Measurements from ENCODE around the gene PLXNA4.

Gene PLXNA4

DNA sequence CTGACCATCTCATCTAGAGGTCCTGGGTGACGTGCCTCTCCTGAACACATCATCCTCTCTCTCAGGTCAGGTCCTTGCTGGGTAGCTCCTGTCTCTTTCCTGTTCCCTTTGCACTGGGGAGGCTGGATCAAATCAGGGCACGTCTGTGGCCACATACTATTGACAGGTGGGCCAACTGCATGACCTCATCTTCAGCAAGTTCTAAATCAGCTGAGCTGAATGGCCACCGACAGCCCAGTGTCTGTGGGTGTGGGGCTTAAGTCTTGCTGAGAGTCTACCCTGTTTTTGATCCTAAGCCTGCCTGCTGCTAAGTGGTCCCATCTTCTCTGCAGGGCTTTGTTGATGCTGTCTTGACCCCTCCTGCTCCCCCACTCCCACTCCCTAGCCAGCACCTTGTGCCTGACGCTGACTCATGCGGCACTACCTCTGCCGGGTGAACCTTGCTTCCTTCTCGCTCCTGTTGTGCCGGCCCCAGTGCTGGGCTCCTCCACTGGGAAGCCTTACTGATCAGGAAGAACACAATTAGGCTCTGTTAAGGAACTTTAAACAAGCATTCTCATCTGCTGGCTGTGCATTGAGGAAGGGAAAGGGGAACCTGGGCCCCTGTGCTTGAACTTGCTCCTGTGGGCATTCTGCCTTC lies 440.4 kb downstream of the PLXNA4 start:
- Mint-ChIP-seq H3K4me1 (ENCODE audit: low read depth) (no peaks in the 10 kb centered on the region), H3K27me3 (no peaks in the 10 kb centered on the region), H3K36me3 (ENCODE audit: low read depth) (no peaks in the 10 kb centered on the region), H3K27ac (no peak overlapping the region), H3K9me3 (no peaks in the 10 kb centered on the region), H3K4me3 (no peak overlapping the region)

DNA sequence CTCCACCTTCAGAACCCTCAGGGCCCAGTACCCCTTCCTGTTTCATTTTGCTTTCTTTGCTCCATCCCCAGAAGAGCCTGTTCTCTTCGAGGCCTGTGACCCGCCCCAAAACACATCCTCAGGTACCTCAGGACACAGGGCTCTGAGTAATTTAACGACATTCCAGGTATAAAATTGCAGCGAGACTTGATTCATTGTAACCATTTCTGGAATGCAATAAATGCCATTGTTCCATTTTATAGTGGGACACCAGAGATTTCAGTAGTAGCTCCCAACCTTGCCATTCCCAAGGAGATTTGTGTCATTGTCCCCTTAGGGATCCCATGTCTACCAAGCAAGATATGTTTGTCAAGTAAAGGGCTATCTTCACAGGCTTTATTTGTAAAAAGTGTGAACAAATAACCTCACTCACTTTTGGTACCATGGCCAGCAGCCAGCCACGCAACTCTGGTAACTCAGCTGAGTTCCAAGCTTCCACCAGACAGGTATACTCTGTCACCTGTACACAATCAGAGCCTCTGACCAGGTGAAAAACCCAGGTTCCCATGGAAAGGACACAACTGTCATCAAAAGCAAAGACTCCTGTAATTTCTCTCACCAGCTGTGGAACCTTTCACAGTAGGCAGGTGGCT lies 441.3 kb downstream of the PLXNA4 start:
- Mint-ChIP-seq H3K4me3 (no peak overlapping the region), H3K36me3 (ENCODE audit: low read depth) (no peaks in the 10 kb centered on the region), H3K27me3 (no peaks in the 10 kb centered on the region), H3K27ac (no peak overlapping the region), H3K4me1 (ENCODE audit: low read depth) (no peaks in the 10 kb centered on the region), H3K9me3 (no peaks in the 10 kb centered on the region)

DNA sequence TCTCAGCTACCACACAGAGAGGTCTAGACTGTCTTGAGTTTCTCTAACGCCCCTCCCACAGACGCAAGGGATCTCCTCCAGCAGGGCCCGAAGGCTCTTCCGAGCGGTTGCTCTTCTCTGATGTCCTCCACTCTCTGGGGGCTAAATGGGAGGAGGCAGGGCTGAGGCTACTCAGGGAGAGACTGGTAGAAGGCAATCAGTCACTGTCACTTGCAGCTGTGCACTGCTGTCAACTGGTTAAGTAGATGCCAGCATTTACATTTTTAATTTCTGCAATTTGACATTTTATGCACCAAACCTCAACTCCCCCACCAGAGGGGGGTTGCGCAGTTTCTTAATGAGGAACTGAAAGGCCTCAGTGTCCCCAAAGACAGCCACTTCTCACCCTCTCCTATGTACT lies 442.8 kb downstream of the PLXNA4 start:
- Mint-ChIP-seq H3K4me1 (ENCODE audit: low read depth) (no peaks in the 10 kb centered on the region), H3K36me3 (ENCODE audit: low read depth) (no peaks in the 10 kb centered on the region), H3K9me3 (no peaks in the 10 kb centered on the region), H3K27me3 (no peaks in the 10 kb centered on the region), H3K27ac (no peak overlapping the region), H3K4me3 (no peak overlapping the region)

DNA sequence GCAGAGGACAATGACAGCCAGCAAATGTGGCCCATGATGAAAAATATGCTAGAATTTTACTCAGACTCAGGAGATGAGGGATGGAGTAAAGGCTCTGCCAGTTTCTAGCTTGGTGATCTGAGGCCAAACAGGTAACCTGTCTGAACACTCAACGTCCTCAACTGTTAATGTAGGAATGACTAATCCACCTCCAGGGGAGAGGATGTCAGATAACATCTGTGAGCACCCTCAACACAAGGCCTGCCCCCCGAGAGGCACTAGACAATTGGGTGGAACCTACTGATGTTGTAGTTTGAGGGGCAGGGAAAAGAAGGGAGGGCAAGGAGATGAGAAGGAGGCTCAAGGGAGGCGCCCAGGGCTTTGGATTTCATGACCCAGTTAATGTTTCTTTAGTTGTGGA lies 445.1 kb downstream of the PLXNA4 start:
- Mint-ChIP-seq H3K27me3 (no peaks in the 10 kb centered on the region), H3K36me3 (ENCODE audit: low read depth) (no peaks in the 10 kb centered on the region), H3K4me3 (no peak overlapping the region), H3K9me3 (no peaks in the 10 kb centered on the region), H3K27ac (no peak overlapping the region), H3K4me1 (ENCODE audit: low read depth) (no peaks in the 10 kb centered on the region)

DNA sequence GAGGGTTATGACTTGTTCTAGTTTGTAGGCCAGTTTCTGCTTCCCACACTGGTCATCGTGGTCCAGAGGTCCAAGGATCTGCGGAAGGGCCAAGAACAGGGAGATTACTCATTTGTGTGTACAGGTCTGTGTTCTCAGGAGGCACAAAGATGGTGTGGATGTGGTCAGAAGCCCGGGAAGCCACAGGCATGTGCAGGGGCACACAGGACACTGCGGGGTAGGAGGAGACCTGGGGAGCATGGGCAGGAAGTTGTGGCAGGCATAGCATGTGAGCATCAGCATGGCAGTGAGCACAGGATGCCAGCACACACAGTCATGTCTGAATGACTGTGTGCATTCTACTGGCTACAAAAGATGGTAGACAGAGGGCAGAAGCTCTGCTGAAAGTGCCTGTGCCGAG lies 445.8 kb downstream of the PLXNA4 start:
- Mint-ChIP-seq H3K4me3 (no peak overlapping the region), H3K36me3 (ENCODE audit: low read depth) (no peaks in the 10 kb centered on the region), H3K4me1 (ENCODE audit: low read depth) (no peaks in the 10 kb centered on the region), H3K27me3 (no peaks in the 10 kb centered on the region), H3K27ac (no peak overlapping the region), H3K9me3 (no peaks in the 10 kb centered on the region)

DNA sequence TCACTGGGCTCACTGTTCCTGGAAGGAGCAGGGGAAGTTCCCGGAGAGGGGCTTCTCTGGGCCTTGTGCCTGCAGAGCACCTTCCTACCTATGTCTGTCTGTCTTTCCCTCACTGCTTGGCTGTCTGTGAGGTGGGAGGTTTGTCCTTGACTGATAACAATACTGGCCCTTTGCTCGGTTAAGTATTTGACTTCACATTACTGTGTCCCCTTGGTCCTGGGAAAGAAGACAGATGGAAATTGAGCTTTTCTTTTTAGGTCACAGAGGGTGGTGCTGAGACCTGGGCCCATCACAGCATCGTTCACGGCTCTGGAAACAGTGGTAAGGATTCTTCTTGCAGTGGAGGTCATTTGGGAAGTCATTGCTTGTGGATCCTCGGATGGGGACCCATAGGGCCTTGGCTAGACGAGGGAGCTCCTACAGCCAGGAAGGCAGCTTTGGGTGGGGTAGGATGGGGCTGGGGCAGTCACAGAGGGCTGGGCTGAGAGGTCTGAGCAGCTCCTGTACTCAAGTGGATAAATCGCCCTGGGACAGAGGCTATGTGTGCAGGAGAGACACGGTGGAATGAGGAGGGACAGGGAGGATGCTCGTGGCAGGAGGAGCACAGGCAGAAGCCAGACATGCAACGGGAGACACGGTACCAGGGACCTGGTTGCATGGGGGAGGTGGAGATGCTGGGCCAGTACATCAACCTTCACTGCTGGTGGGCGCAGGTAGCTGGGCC lies 450.2 kb downstream of the PLXNA4 start:
- Mint-ChIP-seq H3K4me1 (ENCODE audit: low read depth) (no peaks in the 10 kb centered on the region), H3K9me3 (no peaks in the 10 kb centered on the region), H3K27me3 (no peaks in the 10 kb centered on the region), H3K36me3 (ENCODE audit: low read depth) (no peaks in the 10 kb centered on the region), H3K27ac (no peak overlapping the region), H3K4me3 (no peak overlapping the region)

DNA sequence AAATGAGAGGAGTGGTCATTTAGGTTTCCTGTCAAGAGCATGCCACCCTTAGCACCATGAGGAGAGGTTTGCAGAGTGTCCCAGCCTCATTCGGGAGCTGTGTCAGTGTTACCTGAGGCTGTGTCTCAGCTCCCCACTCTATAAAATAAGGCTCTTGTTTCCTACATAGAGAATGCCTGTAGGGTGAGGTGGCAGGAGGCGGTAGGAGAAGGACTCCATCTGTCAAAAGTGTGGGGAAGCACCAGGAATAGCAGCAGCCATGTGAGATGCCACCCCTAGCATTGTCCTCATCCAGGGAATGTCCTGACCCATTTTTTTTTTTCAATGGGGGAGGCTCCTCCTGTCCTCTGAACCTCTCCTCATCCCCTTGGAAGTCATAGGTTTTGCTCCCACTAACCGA lies 451.2 kb downstream of the PLXNA4 start:
- H3K4me1 Mint-ChIP-seq (ENCODE audit: low read depth): no peaks in the 10 kb centered on the region
- H3K36me3 Mint-ChIP-seq (ENCODE audit: low read depth): no peaks in the 10 kb centered on the region
- H3K27ac Mint-ChIP-seq: no peak overlapping the region
- H3K9me3 Mint-ChIP-seq: no peaks in the 10 kb centered on the region
- no peak overlapping the region for H3K4me3 Mint-ChIP-seq
- no peaks in the 10 kb centered on the region for H3K27me3 Mint-ChIP-seq

DNA sequence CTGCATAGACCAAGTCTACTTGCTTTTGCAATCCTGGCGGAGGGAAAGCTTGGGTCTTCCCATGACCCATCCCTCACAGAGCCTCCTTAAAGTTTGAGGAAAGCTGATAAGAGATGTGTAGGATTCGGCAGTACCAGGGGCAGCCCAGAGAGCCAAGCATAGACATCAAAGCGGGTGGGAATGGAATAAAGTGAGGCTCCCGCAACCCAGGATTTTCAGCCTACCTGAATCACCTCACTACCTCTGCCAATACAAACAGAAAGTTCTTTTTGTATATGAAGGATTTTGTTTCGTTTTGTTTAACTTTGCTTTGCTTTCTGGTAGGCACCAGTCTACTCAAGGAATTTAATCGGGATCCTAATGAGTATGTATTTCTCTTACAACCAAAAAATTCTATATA lies 451.7 kb downstream of the PLXNA4 start:
- no peak overlapping the region for H3K4me3 Mint-ChIP-seq
- no peaks in the 10 kb centered on the region for H3K4me1 Mint-ChIP-seq (ENCODE audit: low read depth)
- H3K9me3 Mint-ChIP-seq: no peaks in the 10 kb centered on the region
- H3K36me3 Mint-ChIP-seq (ENCODE audit: low read depth): no peaks in the 10 kb centered on the region
- H3K27ac Mint-ChIP-seq: no peak overlapping the region
- H3K27me3 Mint-ChIP-seq: no peaks in the 10 kb centered on the region

DNA sequence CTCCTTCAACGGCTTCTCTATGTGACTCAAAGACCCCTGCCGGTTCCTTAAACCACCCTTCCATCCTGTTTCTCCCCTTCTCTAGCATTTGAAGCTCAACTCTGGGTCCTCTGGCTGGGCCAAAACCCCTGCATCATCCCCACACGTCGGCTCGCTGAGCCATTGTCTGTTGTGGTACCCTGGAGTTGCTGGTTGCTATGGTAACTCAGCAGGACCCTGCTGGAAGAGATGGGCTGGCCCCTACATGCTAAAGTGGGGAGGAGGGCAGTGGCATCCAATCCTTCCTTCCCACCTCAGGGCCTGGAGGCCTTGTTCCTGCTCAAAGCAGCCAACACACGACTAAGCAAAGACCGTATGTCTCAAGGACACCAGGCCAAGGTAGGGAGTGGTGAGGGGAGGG lies 452.5 kb downstream of the PLXNA4 start:
- Mint-ChIP-seq H3K4me1 (ENCODE audit: low read depth) (no peaks in the 10 kb centered on the region), H3K27me3 (peaks cover 2% of the 10 kb centered on the region), H3K4me3 (no peak overlapping the region), H3K36me3 (ENCODE audit: low read depth) (no peaks in the 10 kb centered on the region), H3K27ac (no peak overlapping the region), H3K9me3 (no peaks in the 10 kb centered on the region)

DNA sequence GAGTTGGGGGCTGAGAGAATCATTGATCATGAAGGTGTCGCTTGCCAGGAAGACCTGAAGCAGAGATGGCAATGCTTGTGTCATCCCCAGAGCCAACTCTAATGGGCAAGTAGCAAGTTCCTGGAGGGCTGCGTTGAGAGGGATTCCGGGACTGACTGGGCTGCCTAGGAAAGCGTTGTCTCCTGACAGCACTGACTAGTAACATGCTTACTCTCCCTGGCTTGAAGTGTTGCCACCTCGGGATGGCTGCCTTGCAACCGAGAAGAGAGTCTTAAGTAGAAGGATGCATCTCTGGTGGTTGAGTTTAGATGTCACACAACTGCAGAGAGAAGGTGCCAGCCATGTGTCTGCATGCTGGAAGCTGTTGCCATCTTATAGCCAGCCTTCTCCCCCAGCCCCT lies 453.4 kb downstream of the PLXNA4 start:
- no peak overlapping the region for H3K27ac Mint-ChIP-seq
- no peaks in the 10 kb centered on the region for H3K4me1 Mint-ChIP-seq (ENCODE audit: low read depth)
- no peak overlapping the region for H3K4me3 Mint-ChIP-seq
- H3K9me3 Mint-ChIP-seq: no peaks in the 10 kb centered on the region
- peaks cover 8% of the 10 kb centered on the region for H3K27me3 Mint-ChIP-seq
- H3K36me3 Mint-ChIP-seq (ENCODE audit: low read depth): no peaks in the 10 kb centered on the region

DNA sequence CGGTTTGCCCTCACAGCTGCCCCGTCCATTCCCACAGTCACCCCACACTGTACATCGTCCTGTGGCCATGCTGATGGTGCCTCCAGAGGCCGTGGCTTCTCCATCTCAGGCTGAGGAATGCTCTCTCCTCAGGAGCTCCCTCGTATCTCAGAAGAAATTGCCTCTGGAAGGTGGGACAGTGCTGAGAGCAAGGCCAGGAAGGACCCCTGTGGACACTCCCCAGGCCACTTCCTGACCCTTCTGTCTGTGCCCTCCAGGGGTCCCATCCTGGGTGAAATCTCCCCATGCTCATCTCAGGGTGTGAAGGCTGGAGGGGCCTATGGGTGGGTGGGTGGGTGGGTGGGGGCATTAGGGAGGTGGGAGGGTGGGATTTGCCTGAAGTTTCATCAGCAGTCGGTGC lies 454.3 kb downstream of the PLXNA4 start:
- H3K27me3 Mint-ChIP-seq: peaks cover 8% of the 10 kb centered on the region
- H3K4me3 Mint-ChIP-seq: no peak overlapping the region
- no peak overlapping the region for H3K27ac Mint-ChIP-seq
- H3K9me3 Mint-ChIP-seq: no peaks in the 10 kb centered on the region
- H3K36me3 Mint-ChIP-seq (ENCODE audit: low read depth): no peaks in the 10 kb centered on the region
- no peaks in the 10 kb centered on the region for H3K4me1 Mint-ChIP-seq (ENCODE audit: low read depth)

DNA sequence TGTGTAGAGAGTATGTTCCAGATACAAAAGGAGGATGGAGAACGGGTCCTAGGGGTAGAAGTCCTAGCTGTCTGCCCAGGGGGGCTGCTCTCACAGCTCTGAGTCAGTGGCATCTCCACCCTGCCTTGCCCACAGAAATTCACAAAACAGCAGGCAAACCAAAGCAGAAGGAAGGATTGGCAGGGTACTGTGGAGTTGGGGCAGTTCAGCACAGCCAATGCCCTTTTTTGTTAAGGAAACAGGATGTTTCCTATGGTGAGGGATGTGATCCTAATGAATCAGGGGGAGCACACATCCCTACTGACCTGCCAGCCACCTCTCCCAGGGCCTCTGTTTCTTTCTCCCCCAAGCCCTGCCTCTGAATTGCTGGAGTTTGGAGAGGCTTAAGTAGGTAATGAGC lies 457.6 kb downstream of the PLXNA4 start:
- peaks cover 8% of the 10 kb centered on the region for H3K27me3 Mint-ChIP-seq
- H3K4me1 Mint-ChIP-seq (ENCODE audit: low read depth): no peaks in the 10 kb centered on the region
- no peak overlapping the region for H3K4me3 Mint-ChIP-seq
- no peaks in the 10 kb centered on the region for H3K36me3 Mint-ChIP-seq (ENCODE audit: low read depth)
- no peak overlapping the region for H3K27ac Mint-ChIP-seq
- H3K9me3 Mint-ChIP-seq: no peaks in the 10 kb centered on the region

DNA sequence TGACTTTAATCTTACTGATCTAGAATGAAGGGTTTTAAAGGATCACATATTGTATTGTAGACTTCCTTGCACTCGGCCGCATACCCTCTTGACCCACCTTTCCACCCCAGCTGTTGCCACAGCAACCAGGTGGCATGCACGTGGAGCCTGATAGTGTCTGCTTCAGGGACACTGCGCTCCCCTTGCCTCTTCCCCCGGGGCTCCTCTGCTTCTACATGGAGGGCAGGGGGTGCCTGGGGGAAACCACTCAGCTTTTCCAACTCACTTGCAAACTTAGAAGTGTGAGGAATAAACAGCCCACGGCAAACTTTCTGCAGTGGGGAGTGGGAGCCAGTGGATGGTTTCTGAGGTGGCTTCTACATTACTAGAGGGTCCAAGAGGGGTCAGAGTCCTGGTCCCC lies 458.6 kb downstream of the PLXNA4 start:
- Mint-ChIP-seq H3K4me3 (no peak overlapping the region), H3K4me1 (ENCODE audit: low read depth) (no peaks in the 10 kb centered on the region), H3K9me3 (no peaks in the 10 kb centered on the region), H3K36me3 (ENCODE audit: low read depth) (no peaks in the 10 kb centered on the region), H3K27ac (no peak overlapping the region), H3K27me3 (peaks cover 8% of the 10 kb centered on the region)

DNA sequence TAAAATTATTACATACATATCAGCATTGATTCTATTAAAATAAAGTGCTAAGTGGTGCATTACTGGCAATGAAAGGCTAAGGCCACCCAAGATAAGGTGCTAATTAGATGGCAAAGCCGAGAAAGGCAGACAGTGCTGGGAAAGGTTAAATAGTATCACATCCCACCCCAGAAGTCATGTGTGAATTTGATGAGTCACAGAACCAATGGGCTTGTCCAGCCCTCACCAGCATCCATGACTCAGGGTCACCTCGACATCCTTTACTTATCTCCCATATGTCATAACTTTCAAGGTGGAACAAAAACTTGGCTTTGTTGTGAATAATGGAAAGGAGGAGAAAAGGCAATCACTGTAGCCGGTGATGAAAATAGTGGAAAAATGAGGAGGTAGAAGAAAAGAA lies 459.1 kb downstream of the PLXNA4 start:
- Mint-ChIP-seq H3K27ac (no peak overlapping the region), H3K36me3 (ENCODE audit: low read depth) (no peaks in the 10 kb centered on the region), H3K4me1 (ENCODE audit: low read depth) (no peaks in the 10 kb centered on the region), H3K27me3 (peaks cover 8% of the 10 kb centered on the region), H3K4me3 (no peak overlapping the region), H3K9me3 (no peaks in the 10 kb centered on the region)

DNA sequence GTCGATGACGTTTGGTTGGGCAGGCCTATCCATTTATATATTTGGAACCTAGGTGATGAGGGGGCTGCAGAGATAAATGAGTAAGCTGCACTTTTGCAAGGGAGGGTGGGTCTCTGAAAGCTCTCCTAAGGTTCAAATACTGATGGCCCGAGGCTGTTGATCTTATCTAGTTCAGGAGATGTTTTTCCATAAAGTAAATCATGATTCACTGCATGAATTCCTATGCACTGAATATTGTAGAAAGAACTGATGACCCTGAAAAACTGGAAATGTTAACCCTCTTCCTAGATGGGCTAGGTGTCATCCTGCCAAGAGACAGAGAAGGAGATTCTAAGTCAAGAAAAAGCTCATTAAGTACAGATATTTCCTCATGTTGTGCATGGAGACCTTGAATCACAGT lies 459.9 kb downstream of the PLXNA4 start:
- Mint-ChIP-seq H3K9me3 (no peaks in the 10 kb centered on the region), H3K36me3 (ENCODE audit: low read depth) (no peaks in the 10 kb centered on the region), H3K4me3 (no peak overlapping the region), H3K27me3 (peaks cover 8% of the 10 kb centered on the region), H3K27ac (no peak overlapping the region), H3K4me1 (ENCODE audit: low read depth) (no peaks in the 10 kb centered on the region)

DNA sequence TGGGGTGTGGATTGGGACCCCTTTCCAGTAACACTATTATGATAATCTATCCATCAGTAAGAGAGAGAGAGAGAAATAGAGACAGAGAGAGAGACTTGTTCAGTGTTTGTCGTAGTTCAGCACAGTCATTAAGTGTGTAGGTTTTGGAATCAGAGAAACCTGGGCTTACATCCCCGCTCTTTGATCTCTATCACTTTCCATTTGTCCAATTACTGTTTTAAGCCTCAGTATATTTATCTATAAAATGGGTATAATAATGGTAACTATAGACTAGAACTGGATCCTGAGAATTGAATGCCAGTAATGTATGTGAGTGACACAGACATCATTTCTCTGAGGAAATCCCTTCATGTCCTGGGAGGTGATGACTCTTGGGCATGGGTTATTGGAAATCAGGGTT lies 460.5 kb downstream of the PLXNA4 start:
- peaks cover 8% of the 10 kb centered on the region for H3K27me3 Mint-ChIP-seq
- no peak overlapping the region for H3K27ac Mint-ChIP-seq
- no peaks in the 10 kb centered on the region for H3K36me3 Mint-ChIP-seq (ENCODE audit: low read depth)
- no peaks in the 10 kb centered on the region for H3K4me1 Mint-ChIP-seq (ENCODE audit: low read depth)
- no peak overlapping the region for H3K4me3 Mint-ChIP-seq
- no peaks in the 10 kb centered on the region for H3K9me3 Mint-ChIP-seq

All from stimulated activated naive CD8-positive, alpha-beta T cell treated with anti-CD3 and anti-CD28 coated beads, Interleukin-15, Interleukin-2, amounts not matched to agents 100 ng/mL and 50 ng/mL, for 24 hours (primary cell).